ENCODE data around the gene GALNT2.

The GALNT2 gene

GRCh38 chr1:230052018-230052417 lies 15.0 kb upstream of the GALNT2 start:
- no peak for DNase-seq

- DNase-seq: no peak
These were observed 14.4 kb upstream of the GALNT2 start for GRCh38 chr1:230052665-230053064.

DNA sequence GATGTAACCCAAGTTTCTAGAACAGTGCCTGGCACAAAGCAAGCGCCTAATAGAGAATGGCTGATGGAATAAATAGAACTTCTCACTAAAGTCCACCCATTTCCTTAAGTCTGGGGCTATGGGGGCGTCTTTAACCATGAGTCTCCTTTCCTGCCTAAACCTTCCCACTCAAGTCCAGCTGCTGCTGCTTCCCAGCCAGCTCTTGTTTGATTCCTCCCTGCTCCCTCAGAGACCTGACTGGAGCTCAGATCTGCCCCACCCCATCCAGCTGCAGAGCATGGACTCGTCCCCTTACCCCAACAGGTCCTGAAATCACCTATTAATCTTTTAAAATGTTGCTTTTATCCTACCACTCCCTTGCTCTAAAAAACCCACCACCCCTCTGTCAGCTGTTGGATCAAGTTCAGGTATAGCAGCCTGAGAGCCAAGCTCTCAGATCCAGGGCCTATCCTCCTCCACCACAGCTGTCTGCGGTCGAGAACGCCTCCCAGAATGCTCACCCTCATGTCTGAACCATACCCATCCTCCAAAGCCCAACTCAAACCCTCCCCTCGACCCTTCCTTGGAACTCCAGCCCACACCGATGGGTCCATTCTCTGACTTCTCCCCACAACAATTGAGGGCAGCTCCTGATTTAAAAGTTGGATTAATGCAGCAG lies 12.8 kb upstream of the GALNT2 start:
- DNase-seq: no peak

GRCh38 chr1:230056098-230056497 lies 10.9 kb upstream of the GALNT2 start:
- peak; percentile 25 for DNase-seq

- no peak for DNase-seq
These were observed 9.9 kb upstream of the GALNT2 start for GRCh38 chr1:230057100-230057499.

- no peak for DNase-seq
These were observed 9.1 kb upstream of the GALNT2 start for GRCh38 chr1:230057681-230058565.

GRCh38 chr1:230058626-230059025 lies 8.4 kb upstream of the GALNT2 start:
- no peak for DNase-seq

GRCh38 chr1:230061801-230062200 lies 5.2 kb upstream of the GALNT2 start:
- DNase-seq: no peak

GRCh38 chr1:230062521-230062920 lies 4.5 kb upstream of the GALNT2 start:
- DNase-seq: no peak

- no peak for DNase-seq
These were observed 2.8 kb upstream of the GALNT2 start for GRCh38 chr1:230064283-230064682.

DNA sequence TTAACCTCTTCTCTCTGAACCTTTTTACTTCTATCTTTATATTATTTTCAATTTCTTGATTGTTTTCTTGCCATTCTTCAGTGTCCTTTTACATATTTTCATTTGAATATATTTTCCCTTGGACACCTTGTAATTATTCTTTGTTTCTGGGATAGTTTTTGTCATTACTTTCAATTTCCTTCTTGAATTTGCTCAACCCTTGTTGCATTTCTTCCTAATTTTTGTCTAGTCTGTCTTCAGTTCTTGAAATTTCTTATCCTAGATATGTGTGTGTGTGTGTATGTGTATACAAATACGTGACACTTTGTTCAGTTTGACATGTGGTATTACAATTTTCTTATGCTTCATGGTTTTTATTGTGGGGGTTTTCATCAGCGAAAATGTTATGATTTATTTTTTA lies 1.9 kb upstream of the GALNT2 start:
- no peak for DNase-seq

DNA sequence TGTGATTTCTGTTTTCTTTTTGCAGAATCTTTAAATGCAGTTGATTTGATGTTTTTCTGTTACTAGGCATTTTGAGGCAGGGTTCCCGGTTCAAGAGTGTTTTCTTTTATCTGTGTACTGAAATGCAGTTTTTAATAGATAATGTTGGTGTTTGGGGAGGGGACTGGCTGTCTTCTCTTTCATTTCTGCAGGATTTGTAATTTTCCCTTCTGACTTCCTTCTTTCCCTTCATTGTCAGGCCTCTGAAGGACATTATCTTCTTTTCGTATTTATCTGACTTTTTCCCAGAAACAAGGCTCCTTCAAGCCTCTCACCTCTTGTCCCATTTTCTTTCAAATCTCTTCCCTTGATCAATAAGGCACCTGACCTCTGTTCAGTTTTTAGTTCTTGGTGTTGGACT lies 1.5 kb upstream of the GALNT2 start:
- DNase-seq: no peak

GRCh38 chr1:230066031-230066430 lies 1.0 kb upstream of the GALNT2 start:
- DNase-seq: no peak

- DNase-seq: peak; percentile 33
These were observed 407 bp downstream of the GALNT2 start for GRCh38 chr1:230067419-230067870.

- DNase-seq: peak; percentile 54
These were observed 1.0 kb downstream of the GALNT2 start for GRCh38 chr1:230067871-230068620.

DNA sequence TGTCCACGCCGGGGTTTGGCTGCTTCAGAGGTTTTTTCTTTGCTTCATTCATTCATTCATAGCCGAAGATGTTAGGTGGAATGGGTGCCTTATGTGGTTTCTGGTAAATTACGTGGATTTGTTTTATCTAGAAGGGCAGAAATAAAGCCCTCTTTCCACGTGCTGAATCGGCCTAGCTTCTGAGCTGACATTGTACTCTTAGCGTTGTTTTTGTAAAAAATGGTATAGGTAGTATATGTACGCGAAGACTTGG lies 1.5 kb downstream of the GALNT2 start:
- no peak for DNase-seq

- DNase-seq: peak; percentile 36
These were observed 2.1 kb downstream of the GALNT2 start for GRCh38 chr1:230068952-230069684.

DNA sequence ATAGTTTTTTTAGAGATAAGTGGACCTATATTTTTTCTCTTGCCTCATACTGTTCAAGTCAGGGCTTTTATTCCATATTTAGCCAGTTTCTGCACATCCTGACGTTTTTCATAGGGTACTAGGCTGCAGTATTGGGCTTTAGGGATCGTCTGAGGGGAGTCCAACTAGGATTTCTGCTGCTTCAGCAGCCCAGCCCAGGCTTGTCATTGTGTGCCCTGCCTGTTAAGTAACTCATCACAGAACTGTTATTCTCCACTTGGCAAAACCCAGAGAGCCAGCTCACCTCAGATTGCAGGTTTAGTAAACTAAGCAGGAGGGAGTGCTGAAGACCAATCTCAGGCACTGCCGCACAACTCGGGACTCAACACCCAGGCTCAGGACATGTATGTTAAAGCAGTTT lies 2.8 kb downstream of the GALNT2 start:
- DNase-seq: no peak

- DNase-seq: no peak
These were observed 3.5 kb downstream of the GALNT2 start for GRCh38 chr1:230070321-230071208.

- DNase-seq: no peak
These were observed 4.3 kb downstream of the GALNT2 start for GRCh38 chr1:230071316-230071715.

DNA sequence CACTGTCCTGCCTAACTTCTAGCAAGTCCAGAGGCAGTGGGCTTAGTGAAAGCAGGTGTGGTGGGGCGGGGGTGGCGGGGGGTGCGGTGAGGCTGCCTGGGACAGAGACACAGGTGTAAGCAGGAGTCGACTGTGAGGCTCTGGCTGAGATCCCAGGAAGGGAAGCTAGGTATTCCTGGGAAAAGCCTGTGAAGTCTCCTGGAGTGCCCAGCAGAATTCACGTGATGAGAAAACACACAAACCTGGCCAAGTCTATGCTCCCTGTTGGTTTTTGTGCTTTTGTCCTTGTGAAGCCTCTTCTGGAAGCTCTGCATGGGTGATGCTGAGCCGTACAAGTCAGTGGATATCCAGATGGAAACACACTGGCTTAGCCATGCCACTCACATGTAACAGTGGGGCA lies 5.3 kb downstream of the GALNT2 start:
- DNase-seq: no peak

GRCh38 chr1:230072866-230073265 lies 5.8 kb downstream of the GALNT2 start:
- DNase-seq: no peak
